ENCODE measurements around the gene CPTP.

Gene CPTP

GRCh38 chr1:1291023-1291528, 33.5 kb upstream of the CPTP start:
- DNase-seq (ENCODE audit: low read depth) = no peak
- TF ChIP-seq POLR2A (IDR thresholded peaks at IDR 0.05; ENCODE audit: extremely low read depth, insufficient read length) (no peak), MYC (IDR thresholded peaks at IDR 0.05; ENCODE audit: low read depth, low read length) (no peak), MAX (IDR thresholded peaks at IDR 0.05; ENCODE audit: low read depth, low read length) (no peak), CTCF (IDR thresholded peaks at IDR 0.05; ENCODE audit: low read depth, low read length) (no peak)
- no peak overlapping the region for H3K4me3 ChIP-seq (ENCODE audit: low read depth, low read length)

GRCh38 chr1:1291548-1292441, 32.8 kb upstream of the CPTP start:
- no peak overlapping the region for H3K4me3 ChIP-seq (ENCODE audit: low read depth, low read length)
- peak; percentile 71 for DNase-seq (ENCODE audit: low read depth)
- no peak for TF ChIP-seq MAX (IDR thresholded peaks at IDR 0.05; ENCODE audit: low read depth, low read length)
- TF ChIP-seq MYC (IDR thresholded peaks at IDR 0.05; ENCODE audit: low read depth, low read length) = no peak
- TF ChIP-seq CTCF (IDR thresholded peaks at IDR 0.05; ENCODE audit: low read depth, low read length) = peak; percentile 44

- no peak overlapping the region for H3K4me3 ChIP-seq (ENCODE audit: low read depth, low read length)
- TF ChIP-seq MYC (IDR thresholded peaks at IDR 0.05; ENCODE audit: low read depth, low read length) (no peak), POLR2A (IDR thresholded peaks at IDR 0.05; ENCODE audit: extremely low read depth, insufficient read length) (no peak), CTCF (IDR thresholded peaks at IDR 0.05; ENCODE audit: low read depth, low read length) (no peak), MAX (IDR thresholded peaks at IDR 0.05; ENCODE audit: low read depth, low read length) (no peak)
- DNase-seq (ENCODE audit: low read depth) = no peak
Observed at GRCh38 chr1:1292442-1292779, 32.2 kb upstream of the CPTP start.

- H3K4me3 ChIP-seq (ENCODE audit: low read depth, low read length) = no peak overlapping the region
- TF ChIP-seq MYC (IDR thresholded peaks at IDR 0.05; ENCODE audit: low read depth, low read length) (no peak), MAX (IDR thresholded peaks at IDR 0.05; ENCODE audit: low read depth, low read length) (no peak), POLR2A (IDR thresholded peaks at IDR 0.05; ENCODE audit: extremely low read depth, insufficient read length) (no peak), CTCF (IDR thresholded peaks at IDR 0.05; ENCODE audit: low read depth, low read length) (no peak)
- DNase-seq (ENCODE audit: low read depth) = no peak
Observed at GRCh38 chr1:1292851-1293250, 31.8 kb upstream of the CPTP start.

GRCh38 chr1:1293263-1294249, 31.0 kb upstream of the CPTP start:
- TF ChIP-seq MYC (IDR thresholded peaks at IDR 0.05; ENCODE audit: low read depth, low read length) (no peak), MAX (IDR thresholded peaks at IDR 0.05; ENCODE audit: low read depth, low read length) (no peak), CTCF (IDR thresholded peaks at IDR 0.05; ENCODE audit: low read depth, low read length) (no peak), POLR2A (IDR thresholded peaks at IDR 0.05; ENCODE audit: extremely low read depth, insufficient read length) (no peak)
- no peak overlapping the region for H3K4me3 ChIP-seq (ENCODE audit: low read depth, low read length)
- no peak for DNase-seq (ENCODE audit: low read depth)
